IMR-90 (cell line): ENCODE measurements around the gene GDF15. TPM values are rescaled to one million over a fixed set of nuclear protein-coding genes. Genes with fewer than 3 reads are reported as not detected.
A peak's percentile ranks its signal among the peaks of the same experiment; 100 is the strongest.

Experiments
- ATAC-seq: fragments of 200-7000 bp; cut with Tn5 transposase; 2 replicates; pipeline ENCODE4 v1.9.1; 2020; ENCODE audit warnings: low read depth, mild to moderate bottlenecking, moderate library complexity
- BruUV-seq: library from RNA; stranded (reverse); fragments of 400-500 nt; replicated peaks from 2 replicates; lab custom pipeline; 2021; lab: Mats Ljungman, UMichigan
- CTCF ChIA-PET: fragments of 300-600 bp; formaldehyde crosslinking; extraction: SDS; loops from one replicate; lab custom pipeline; 2021; ENCODE audit warnings: antibody characterized with exemption; lab: Yijun Ruan, JAX
- POLR2A ChIA-PET: fragments of 300-600 bp; sonication (Branson Sonifier 250); formaldehyde crosslinking; loops from one replicate; lab custom pipeline; 2022; ENCODE audit warnings: antibody characterized with exemption; ENCODE audit not compliant: unreplicated experiment; lab: Charles Lee
- DNase-seq: peaks from one replicate; pipeline ENCODE4 v3.0.0; 2013
- H2AFZ ChIP-seq: replicated peaks from 2 replicates; pipeline ENCODE3; 2013; ENCODE audit warnings: low read length, mild to moderate bottlenecking; ENCODE audit not compliant: poor library complexity
- H2AK5ac ChIP-seq: 2 replicates; pipeline ENCODE4 v1.6.1; 2013; ENCODE audit warnings: low read depth, low read length, inconsistent platforms
- H2AK9ac ChIP-seq: replicated peaks from 2 replicates; pipeline ENCODE3; 2013; ENCODE audit warnings: mild to moderate bottlenecking, low read depth, low read length, moderate library complexity; ENCODE audit not compliant: poor library complexity
- H2BK120ac ChIP-seq: 2 replicates; pipeline ENCODE4 v1.6.1; 2013; ENCODE audit warnings: low read depth, low read length, inconsistent platforms
- H2BK15ac ChIP-seq: 3 replicates; pipeline ENCODE4 v1.6.1; 2013; ENCODE audit warnings: low read depth, low read length, inconsistent platforms
- H2BK20ac ChIP-seq: 2 replicates; pipeline ENCODE4 v1.6.1; 2013; ENCODE audit warnings: low read depth, mild to moderate bottlenecking, inconsistent platforms, low read length, moderate library complexity
- H2BK5ac ChIP-seq: 2 replicates; pipeline ENCODE4 v1.6.1; 2013; ENCODE audit warnings: mild to moderate bottlenecking, low read depth, low read length, inconsistent platforms; ENCODE audit not compliant: poor library complexity, severe bottlenecking
- H3K14ac ChIP-seq: replicated peaks from 2 replicates; pipeline ENCODE4 v1.6.1; 2013; ENCODE audit warnings: low read depth, low read length, inconsistent platforms
- H3K18ac ChIP-seq: 2 replicates; pipeline ENCODE4 v1.6.1; 2013; ENCODE audit warnings: low read depth, low read length, control low read depth
- H3K23ac ChIP-seq: 2 replicates; pipeline ENCODE4 v1.6.1; 2013; ENCODE audit warnings: low read depth, low read length, inconsistent platforms
- H3K27ac ChIP-seq: 2 replicates; pipeline ENCODE4 v1.5.1; 2013; ENCODE audit warnings: mild to moderate bottlenecking, control low read depth, low read length; ENCODE audit not compliant: insufficient read depth
- H3K27me3 ChIP-seq: 2 replicates; pipeline ENCODE4 v1.6.1; 2013; ENCODE audit warnings: low read length; ENCODE audit not compliant: control insufficient read depth, insufficient read depth
- H3K36me3 ChIP-seq: 2 replicates; pipeline ENCODE4 v1.6.1; 2013; ENCODE audit warnings: low read length, mixed read lengths; ENCODE audit not compliant: control insufficient read depth, insufficient read depth
- H3K4ac ChIP-seq: 2 replicates; pipeline ENCODE4 v1.6.1; 2013; ENCODE audit warnings: low read depth, low read length, inconsistent platforms
- H3K4me1 ChIP-seq: 2 replicates; pipeline ENCODE4 v1.6.1; 2013; ENCODE audit warnings: low read length, mixed read lengths; ENCODE audit not compliant: control insufficient read depth, insufficient read depth
- H3K4me2 ChIP-seq: 2 replicates; pipeline ENCODE4 v1.6.1; 2013; ENCODE audit warnings: low read depth, mild to moderate bottlenecking, control low read depth, low read length, moderate library complexity
- H3K4me3 ChIP-seq: 2 replicates; pipeline ENCODE4 v1.5.1; 2013; ENCODE audit warnings: low read depth, mild to moderate bottlenecking, control low read depth, low read length, moderate library complexity; ENCODE audit not compliant: insufficient read depth
- H3K56ac ChIP-seq: 2 replicates; pipeline ENCODE4 v1.6.1; 2013; ENCODE audit warnings: low read length, inconsistent platforms; ENCODE audit not compliant: insufficient read depth; ENCODE audit errors: extremely low read depth
- H3K79me1 ChIP-seq, 2 experiments: 2 replicates each; pipeline ENCODE4 v1.6.1; 2013; ENCODE audit warnings: low read length in 2 of 2, inconsistent platforms in 1 of 2, low read depth in 1 of 2
- H3K9ac ChIP-seq: 2 replicates; pipeline ENCODE4 v1.6.1; 2013; ENCODE audit warnings: low read depth, low read length, control low read depth
- H3K9me1 ChIP-seq: 2 replicates; pipeline ENCODE4 v1.6.1; 2013; ENCODE audit warnings: low read length, inconsistent platforms; ENCODE audit not compliant: insufficient read depth
- H3K9me3 ChIP-seq: 2 replicates; pipeline ENCODE4 v1.6.1; 2013; ENCODE audit warnings: low read length; ENCODE audit not compliant: control insufficient read depth, insufficient read depth
- H4K20me1 ChIP-seq: 2 replicates; pipeline ENCODE4 v1.6.1; 2013; ENCODE audit warnings: low read length, inconsistent platforms; ENCODE audit not compliant: insufficient read depth
- H4K5ac ChIP-seq: 2 replicates; pipeline ENCODE4 v1.6.1; 2013; ENCODE audit warnings: mild to moderate bottlenecking, low read depth, low read length, control low read depth
- H4K8ac ChIP-seq, 2 experiments: 2 replicates each; pipeline ENCODE4 v1.6.1; 2013; ENCODE audit warnings: low read depth in 2 of 2, low read length in 2 of 2, control low read depth in 1 of 2, inconsistent platforms in 1 of 2
- H4K91ac ChIP-seq: 2 replicates; pipeline ENCODE4 v1.6.1; 2013; ENCODE audit warnings: low read depth, low read length, inconsistent platforms; ENCODE audit not compliant: insufficient read depth
- CHD1 ChIP-seq: IDR thresholded peaks from 2 replicates; pipeline ENCODE4 v1.6.1; 2012; ENCODE audit warnings: low read depth, low read length, improper control_type of control experiment
- CTCF ChIP-seq: conservative IDR thresholded peaks from 2 replicates; pipeline ENCODE4 v1.5.1; 2012; ENCODE audit warnings: mild to moderate bottlenecking, low read depth, low read length, improper control_type of control experiment
- ELK1 ChIP-seq: fragments of 150-350 bp; IDR thresholded peaks from 2 replicates; pipeline ENCODE4 v1.6.1; 2016; ENCODE audit warnings: low read depth, mild to moderate bottlenecking, low read length, moderate library complexity, borderline replicate concordance
- FOS ChIP-seq: fragments of 150-350 bp; IDR thresholded peaks from 2 replicates; pipeline ENCODE4 v1.6.1; 2016; ENCODE audit warnings: low read depth, low read length
- MAZ ChIP-seq: IDR thresholded peaks from 2 replicates; pipeline ENCODE4 v1.6.1; 2012; ENCODE audit warnings: low read depth, mild to moderate bottlenecking, low read length, improper control_type of control experiment, moderate library complexity, borderline replicate concordance
- MXI1 ChIP-seq: IDR thresholded peaks from 2 replicates; pipeline ENCODE4 v1.6.1; 2012; ENCODE audit warnings: low read depth, mild to moderate bottlenecking, low read length, moderate library complexity, borderline replicate concordance
- POLR2A ChIP-seq: IDR thresholded peaks from 2 replicates; pipeline ENCODE4 v1.6.1; 2012; ENCODE audit warnings: mild to moderate bottlenecking, low read depth, low read length
- RAD21 ChIP-seq: IDR thresholded peaks from 2 replicates; pipeline ENCODE4 v1.6.1; 2012; ENCODE audit warnings: low read length, improper control_type of control experiment
- RCOR1 ChIP-seq: IDR thresholded peaks from 2 replicates; pipeline ENCODE4 v1.6.1; 2012; ENCODE audit warnings: mild to moderate bottlenecking, low read length, improper control_type of control experiment; ENCODE audit not compliant: insufficient replicate concordance
- RFX5 ChIP-seq: IDR thresholded peaks from 2 replicates; pipeline ENCODE4 v1.8.0; 2012; ENCODE audit warnings: low read depth, mild to moderate bottlenecking, low read length, moderate library complexity
- SMC3 ChIP-seq: fragments of 150-350 bp; IDR thresholded peaks from 2 replicates; pipeline ENCODE4 v1.6.1; 2016; ENCODE audit warnings: low read depth, mild to moderate bottlenecking, antibody characterized with exemption, low read length, moderate library complexity
- WGBS, 2 experiments: methylation state at CpG; one replicate each; pipeline versions ENCODE4 v1.1.5 to v1.1.7; 2013; ENCODE audit warnings: missing lambda C conversion rate in 2 of 2; ENCODE audit not compliant: insufficient read length in 1 of 2; ENCODE audit errors: extremely low coverage in 2 of 2; 5-methylcytosine and 5-hydroxymethylcytosine counted together
- dilution Hi-C: fragments of 300-500 bp; cut with HindIII; formaldehyde crosslinking; loops from one replicate; pipeline ENCODE4 v1.14.3; 2018; ENCODE audit warnings: low sequenced_read_pairs; ENCODE audit not compliant: unreplicated experiment
- in situ Hi-C: fragments of 300-500 bp; cut with MboI; formaldehyde crosslinking; loops from 3 replicates; pipeline ENCODE4 v1.14.3; 2019; ENCODE audit warnings: low sequenced_read_pairs, inconsistent platforms, mixed read lengths
- intact Hi-C: fragments of 100-400 bp; cut with micrococcal nuclease; formaldehyde crosslinking; loops from 2 replicates; pipeline ENCODE4 v1.10.0; 2022
- polyA plus RNA-seq, 3 experiments: library from polyadenylated mRNA; depleted of rRNA; stranded (reverse); fragments of >200 nt; gene quantifications; 2 replicates each; pipeline ENCODE4 v1.2.3, GENCODE V29; 2012; ENCODE audit warnings: low replicate concordance in 1 of 3
- total RNA-seq: library from RNA; depleted of rRNA; stranded (reverse); fragments of >200 nt; gene quantifications from 2 replicates; pipeline ENCODE4 v1.2.3, GENCODE V29; 2012

GDF15 gene
- total and polyA plus RNA-seq, 2 of the 4 experiments (the other 2 are of a cell fraction) = 5.6 to 49.8 TPM

- peaks cover 0 to 31% of the 10 kb centered on the region in 2 experiments; a peak in 2 of 4 replicates for H3K79me1 ChIP-seq
- no peak overlapping the region for H2AK9ac ChIP-seq
- H3K9me1 ChIP-seq = peaks cover 7% of the 10 kb centered on the region
- H4K5ac ChIP-seq = no peak overlapping the region
- TF ChIP-seq SMC3 (no peak), FOS (no peak), POLR2A (no peak), RCOR1 (no peak), CHD1 (no peak), ELK1 (no peak), RFX5 (no peak), MXI1 (no peak), CTCF (no peak), MAZ (no peak), RAD21 (no peak)
- dilution Hi-C loops (no loop called here), in situ Hi-C loops (no loop called here), intact Hi-C loops (no loop called here)
- no peak overlapping the region for H3K23ac ChIP-seq
- ChIA-PET CTCF (no interaction called here), POLR2A (no interaction called here)
- peak overlapping the region in 1 of 2 experiments; percentile 6; a peak in 1 of 4 replicates for H4K8ac ChIP-seq
- H2BK20ac ChIP-seq = peak overlapping the region; percentile 57; the same call in 1 of the 2 replicates
- peak overlapping the region; percentile 39 for H4K91ac ChIP-seq
- H2AK5ac ChIP-seq = peak overlapping the region; percentile 11; the same call in 1 of the 2 replicates
- H3K18ac ChIP-seq = no peak overlapping the region
- ATAC-seq (no peak), DNase-seq (peak; percentile 37)
- BruUV-seq = no TSS peak
- H3K4ac ChIP-seq = peak overlapping the region; percentile 22; the same call in 1 of the 2 replicates
- peak overlapping the region; percentile 44; the same call in 1 of the 2 replicates for H3K14ac ChIP-seq
- H3K4me1 ChIP-seq = peaks cover 10% of the 10 kb centered on the region
- no peak overlapping the region for H3K56ac ChIP-seq
- no peak overlapping the region for H3K27ac ChIP-seq
- WGBS, 2 experiments = 96% methylated on average over 5 of the region's 8 CpGs; no CpG with 5 or more reads in 1 of the 2 experiments
- H3K4me3 ChIP-seq = no peak overlapping the region
- no peak overlapping the region for H3K4me2 ChIP-seq
- no peak overlapping the region for H2BK5ac ChIP-seq
- H3K9me3 ChIP-seq = peaks cover 9% of the 10 kb centered on the region
- H2AFZ ChIP-seq = no peak overlapping the region
- peak overlapping the region; percentile 41 for H2BK120ac ChIP-seq
- H3K9ac ChIP-seq = no peak overlapping the region
- H3K36me3 ChIP-seq = peaks cover 36% of the 10 kb centered on the region
- peak overlapping the region; percentile 58; the same call in 1 of the 3 replicates for H2BK15ac ChIP-seq
- H3K27me3 ChIP-seq = no peaks in the 10 kb centered on the region
- no peaks in the 10 kb centered on the region for H4K20me1 ChIP-seq
Observed at GRCh38 chr19:18361646-18362045, 24.3 kb upstream of the GDF15 start.
